SK-N-SH treated with all-trans-retinoic acid at 6 μM for 48 hours (cell line): ENCODE data around the gene JADE3.

Experiments used
- BACH2 ChIP-seq: fragments of 250-450 bp; sonication (Bioruptor Pico); IDR thresholded peaks from 2 replicates; pipeline ENCODE4 v1.9.0; 2021; ENCODE audit warnings: mild to moderate bottlenecking, borderline replicate concordance
- CREB5 ChIP-seq: fragments of 250-450 bp; sonication (Bioruptor Pico); IDR thresholded peaks from 2 replicates; pipeline ENCODE4 v1.5.1; 2020; ENCODE audit warnings: low read depth, mild to moderate bottlenecking, moderate library complexity
- CSDC2 ChIP-seq: fragments of 250-450 bp; sonication (Bioruptor Pico); IDR thresholded peaks from 2 replicates; pipeline ENCODE4 v1.5.0; 2020; ENCODE audit warnings: mild to moderate bottlenecking, moderate library complexity
- PATZ1 ChIP-seq: fragments of 250-450 bp; sonication (Bioruptor Pico); IDR thresholded peaks from 2 replicates; pipeline ENCODE4 v1.8.0; 2020; ENCODE audit warnings: mild to moderate bottlenecking, moderate library complexity, borderline replicate concordance
- SNAI2 ChIP-seq: fragments of 250-450 bp; sonication (Bioruptor Pico); IDR thresholded peaks from 2 replicates; pipeline ENCODE4 v1.5.0; 2020; ENCODE audit warnings: mild to moderate bottlenecking, moderate library complexity
- ZC3H10 ChIP-seq: fragments of 250-450 bp; sonication (Bioruptor Pico); IDR thresholded peaks from 2 replicates; pipeline ENCODE4 v1.5.1; 2021; ENCODE audit warnings: mild to moderate bottlenecking, moderate library complexity
- ZFP30 ChIP-seq: fragments of 450-650 bp; formaldehyde crosslinking; IDR thresholded peaks from 2 replicates; pipeline ENCODE4 v1.5.0; 2022; ENCODE audit warnings: mild to moderate bottlenecking, moderate library complexity
- ZNF565 ChIP-seq: fragments of 450-650 bp; formaldehyde crosslinking; conservative IDR thresholded peaks from 2 replicates; pipeline ENCODE4 v1.5.0; 2020; ENCODE audit warnings: low read depth, mild to moderate bottlenecking, moderate library complexity

GRCh38 chrX:47030339-47030738 is 118.1 kb downstream of the JADE3 start:
- TF ChIP-seq ZFP30 (CRISPR knock-in tag) (no peak), SNAI2 (CRISPR knock-in tag) (no peak), PATZ1 (CRISPR knock-in tag) (no peak), BACH2 (CRISPR knock-in tag) (no peak), CSDC2 (CRISPR knock-in tag) (no peak), ZNF565 (CRISPR knock-in tag) (no peak), CREB5 (no peak), ZC3H10 (CRISPR knock-in tag) (no peak)
